HL-60 (cell line): Measurements from ENCODE around the gene NR4A3.

ENCODE experiments used
- DNase-seq, 2 experiments: peaks; one replicate each; pipeline ENCODE4 v3.0.0-alpha.2; 2010 to 2020; ENCODE audit warnings: low read depth in 1 of 2, low spot score in 1 of 2
- H3K27ac ChIP-seq: fragments of 250-450 bp; sonication (Bioruptor Pico); replicated peaks from 2 replicates; pipeline ENCODE4 v1.5.1; 2020; ENCODE audit warnings: mild to moderate bottlenecking, moderate library complexity
- H3K27me3 ChIP-seq: fragments of 250-450 bp; sonication (Bioruptor Pico); 2 replicates; pipeline ENCODE4 v1.5.1; 2021; ENCODE audit warnings: mild to moderate bottlenecking, moderate library complexity; ENCODE audit not compliant: insufficient read depth, poor library complexity, severe bottlenecking
- H3K4me3 ChIP-seq: replicated peaks from 2 replicates; pipeline ENCODE4 v1.5.1; 2011; ENCODE audit warnings: mild to moderate bottlenecking, control low read depth, low read length; ENCODE audit not compliant: insufficient read depth
- CTCF ChIP-seq: IDR thresholded peaks from one replicate; pipeline ENCODE4 v1.5.1; 2011; ENCODE audit warnings: low read length, control low read depth, inconsistent platforms; ENCODE audit not compliant: insufficient read depth
- GABPA ChIP-seq: IDR thresholded peaks from 2 replicates; pipeline ENCODE4 v1.6.1; 2012; ENCODE audit warnings: low read depth
- POLR2AphosphoS5 ChIP-seq: IDR thresholded peaks from 2 replicates; pipeline ENCODE4 v1.6.1; 2012; ENCODE audit warnings: low read depth
- REST ChIP-seq: IDR thresholded peaks from 2 replicates; pipeline ENCODE4 v1.6.1; 2012; ENCODE audit warnings: low read depth; ENCODE audit not compliant: insufficient replicate concordance
- SPI1 ChIP-seq: IDR thresholded peaks from 2 replicates; pipeline ENCODE4 v1.6.1; 2012; ENCODE audit warnings: low read depth, mild to moderate bottlenecking, borderline replicate concordance

NR4A3 gene

GRCh38 chr9:99905833-99906402 lies 84.2 kb downstream of the NR4A3 start:
- TF ChIP-seq GABPA (no peak), SPI1 (no peak), CTCF (no peak), REST (no peak), POLR2AphosphoS5 (no peak)
- Histone ChIP-seq H3K4me3 (peak overlapping the region; percentile 98), H3K27ac (no peak overlapping the region), H3K27me3 (no peaks in the 10 kb centered on the region)
- no peak for DNase-seq

- TF ChIP-seq GABPA (peak; percentile 35; the same call in 1 of the 2 replicates), POLR2AphosphoS5 (no peak), REST (peak; percentile 28), CTCF (no peak), SPI1 (no peak)
- DNase-seq, result peak; percentile 20 to 55
These were observed 84.9 kb downstream of the NR4A3 start, which contains the start of gene STX17 for GRCh38 chr9:99906403-99907207. Gene STX17 (plus strand): TSS chr9:99906654. CDS start chr9:99915240, 8,586 bp downstream.

GRCh38 chr9:99907208-99907532 lies 85.5 kb downstream of the NR4A3 start:
- H3K27ac ChIP-seq, result peak overlapping the region; percentile 88
- no peak for DNase-seq
- TF ChIP-seq SPI1 (no peak), CTCF (no peak), POLR2AphosphoS5 (no peak), GABPA (no peak), REST (no peak)

More at GRCh38 chr9:99906403-99907207, 84.9 kb downstream of the NR4A3 start, which contains the start of gene STX17:
- Histone ChIP-seq H3K27ac (peak within 1 kb of the TSS; percentile 88), H3K4me3 (peak within 1 kb of the TSS; percentile 98), H3K27me3 (no peaks in the 10 kb centered on the region)

More at GRCh38 chr9:99907208-99907532, 85.5 kb downstream of the NR4A3 start:
- Histone ChIP-seq H3K4me3 (peak overlapping the region; percentile 98), H3K27me3 (no peaks in the 10 kb centered on the region)
